Measurements from ENCODE around the gene LMTK2.

The LMTK2 gene

DNA sequence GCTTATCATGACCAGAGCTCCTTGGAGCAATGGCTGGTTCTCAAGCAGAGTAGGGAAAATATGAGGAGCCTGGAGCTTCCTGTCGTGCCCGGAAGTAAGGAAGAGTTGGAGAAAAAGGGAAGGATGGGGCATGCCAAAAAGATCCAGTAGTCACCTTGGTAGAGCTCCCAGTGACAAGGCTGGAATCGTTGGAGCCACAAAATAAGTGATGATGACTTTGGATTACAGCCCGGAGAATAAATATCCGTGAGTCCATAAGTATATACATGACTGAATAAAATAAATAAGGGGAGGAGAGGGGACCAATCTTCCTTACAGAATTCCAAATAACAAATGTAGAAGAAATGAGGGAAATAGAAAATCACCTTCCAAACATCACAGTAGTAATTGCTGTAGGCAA is 29.3 kb downstream of the LMTK2 start:
- in situ Hi-C loops (cut with MboI; ENCODE audit: low sequenced_read_pairs), result no loop called here

DNA sequence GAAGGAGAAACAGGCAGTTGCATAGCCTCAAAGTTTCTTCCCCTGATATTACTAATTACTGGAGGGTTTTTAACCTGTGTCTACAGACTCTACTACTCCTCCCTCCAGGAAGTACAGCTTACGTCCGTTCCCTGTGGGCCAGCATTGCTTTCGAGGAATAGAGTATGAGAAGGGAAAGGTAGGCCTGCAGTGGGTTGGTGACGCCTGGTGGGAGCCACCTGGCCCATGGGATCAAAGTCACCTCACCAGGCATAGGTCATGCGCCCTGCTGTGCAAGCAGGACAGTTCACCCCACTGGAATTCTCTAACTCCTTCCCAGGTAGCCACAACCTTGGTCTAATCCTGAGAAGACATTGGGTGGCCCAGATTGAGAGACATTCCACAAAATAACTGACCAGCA is 29.8 kb downstream of the LMTK2 start:
- in situ Hi-C loops (cut with MboI; ENCODE audit: low sequenced_read_pairs), result no loop called here

DNA sequence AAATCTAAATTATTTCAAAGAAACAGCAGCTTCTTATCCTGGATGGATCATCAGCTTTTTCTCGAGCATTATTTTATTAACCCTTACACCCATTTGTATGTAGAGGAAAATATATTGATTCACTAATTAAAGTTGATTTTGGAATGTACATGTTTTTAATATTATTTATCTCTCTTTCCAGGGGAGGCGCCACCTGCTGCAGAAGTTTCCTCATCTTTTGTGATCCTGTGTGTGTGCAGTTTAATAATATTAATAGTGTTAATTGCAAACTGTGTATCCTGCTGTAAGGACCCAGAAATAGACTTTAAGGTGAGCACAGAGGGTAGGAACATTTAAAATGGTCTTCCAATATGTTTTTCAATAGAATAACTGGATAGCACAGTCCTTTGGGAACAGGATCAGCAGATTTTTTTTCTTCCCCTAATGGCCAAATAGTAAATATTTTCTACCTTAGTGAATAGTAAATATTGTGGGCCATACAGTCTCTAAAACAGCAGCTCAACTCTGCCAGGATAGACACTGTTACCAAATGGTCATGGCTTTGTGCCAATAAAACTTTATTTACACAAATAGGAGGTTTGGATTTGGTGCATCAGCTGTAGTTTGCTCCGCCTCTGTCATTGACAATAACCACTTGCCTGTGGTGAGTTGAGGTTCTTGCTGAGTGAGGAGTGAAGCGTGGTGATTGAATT is 30.6 kb downstream of the LMTK2 start:
- in situ Hi-C loops (cut with MboI; ENCODE audit: low sequenced_read_pairs), result no loop called here

DNA sequence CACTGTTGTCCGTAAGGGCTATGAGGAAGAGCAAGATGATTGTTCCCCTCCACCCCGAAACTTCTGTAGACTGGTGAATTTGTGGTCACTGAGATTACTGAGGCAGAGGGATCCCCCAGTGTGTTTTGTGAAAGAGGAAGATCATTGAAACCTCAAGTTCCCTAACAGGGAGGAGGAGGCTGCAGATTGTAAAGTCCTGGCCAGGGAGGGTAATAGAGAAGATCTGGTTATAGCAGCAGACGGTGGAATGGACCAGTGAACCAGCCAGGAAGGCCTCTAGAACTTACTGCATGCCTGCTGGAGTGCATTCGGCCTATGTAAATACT is 31.1 kb downstream of the LMTK2 start:
- in situ Hi-C loops (cut with MboI; ENCODE audit: low sequenced_read_pairs), result no loop called here

DNA sequence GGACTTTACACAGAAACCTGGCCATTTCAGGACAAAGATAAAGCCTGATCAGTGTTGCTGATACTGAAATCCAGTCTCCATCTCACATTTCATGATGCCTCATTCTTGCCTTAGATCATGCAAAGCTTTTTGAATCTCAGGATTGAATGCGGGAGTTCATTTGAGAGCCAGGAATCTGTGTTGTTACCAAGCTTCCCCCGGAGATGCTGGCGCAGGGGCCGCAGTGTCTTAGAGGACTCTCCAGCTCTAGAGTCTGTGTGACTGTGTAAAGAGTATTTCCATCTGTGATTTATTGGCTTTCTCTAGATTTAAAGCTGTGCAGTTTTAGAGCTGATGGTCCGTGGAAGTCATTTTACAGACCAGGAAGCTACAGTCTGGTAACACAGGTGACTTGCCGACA is 32.0 kb downstream of the LMTK2 start:
- in situ Hi-C loops (cut with MboI; ENCODE audit: low sequenced_read_pairs), result no loop called here

DNA sequence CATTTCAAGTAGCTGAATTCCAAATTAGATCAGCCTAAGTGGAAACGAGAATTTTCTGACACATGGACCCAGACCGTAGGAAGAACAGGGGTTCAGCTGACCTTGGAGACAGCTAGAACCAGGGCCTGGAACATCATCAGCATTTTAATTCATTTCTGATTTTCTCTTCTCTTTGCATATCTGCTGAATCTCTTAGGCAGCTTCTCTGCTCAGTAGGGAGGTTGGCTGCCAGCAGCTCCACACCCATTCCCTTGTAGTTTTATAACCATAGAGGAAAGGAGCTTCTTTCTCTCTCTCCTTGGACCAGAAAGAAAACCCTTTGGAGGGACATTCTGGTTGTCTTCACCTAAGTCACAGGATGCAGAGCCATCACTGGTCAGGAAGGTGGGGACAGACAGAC is 36.0 kb downstream of the LMTK2 start:
- in situ Hi-C loops (cut with MboI; ENCODE audit: low sequenced_read_pairs), result no loop called here

DNA sequence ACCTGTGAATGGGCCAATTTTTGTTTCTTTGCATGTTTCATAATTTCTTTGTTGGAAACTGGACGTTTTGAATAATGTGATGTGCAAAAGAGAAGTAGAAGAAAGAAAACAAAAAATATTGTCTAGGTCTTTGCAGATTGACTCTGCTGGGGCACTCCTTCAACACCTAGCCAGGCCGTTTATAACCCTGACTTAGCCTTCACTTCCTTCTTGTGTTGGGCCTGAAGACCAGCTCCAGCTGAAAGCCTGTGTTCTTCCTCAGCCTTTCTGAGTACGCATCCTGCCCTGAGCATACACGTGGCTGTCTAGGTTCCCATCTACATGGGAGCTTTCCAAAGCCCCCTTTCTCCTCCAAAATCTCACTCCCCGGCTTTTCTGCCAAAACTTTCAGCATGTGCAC is 41.9 kb downstream of the LMTK2 start:
- in situ Hi-C loops (cut with MboI; ENCODE audit: low sequenced_read_pairs), result no loop called here

DNA sequence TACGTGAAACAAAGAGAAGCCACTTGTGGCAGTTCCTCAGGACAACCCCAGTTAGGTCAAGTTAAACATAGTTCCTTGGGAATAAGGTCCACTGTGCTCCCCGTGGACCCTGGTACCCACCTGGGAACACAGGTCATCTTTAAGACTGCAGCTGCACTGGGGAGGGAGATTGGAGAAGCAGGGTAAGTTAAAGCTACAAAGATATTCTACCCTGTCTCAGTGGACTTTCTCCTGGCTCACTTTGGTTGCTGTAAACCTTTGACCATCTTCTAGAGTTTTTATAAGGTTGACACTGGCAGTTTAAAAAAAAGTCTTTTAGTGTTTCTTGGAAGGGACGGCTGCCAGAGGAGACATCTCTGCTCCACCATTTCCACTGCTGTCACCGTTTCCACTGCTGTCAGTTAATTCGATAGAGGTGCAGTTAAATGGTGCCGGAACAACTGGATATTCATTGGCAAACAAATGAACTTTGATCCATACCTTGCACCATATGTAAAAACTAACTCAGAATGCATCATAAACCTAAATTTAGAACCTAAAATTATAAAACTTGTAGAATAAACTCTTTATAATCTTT is 42.5 kb downstream of the LMTK2 start:
- in situ Hi-C loops (cut with MboI; ENCODE audit: low sequenced_read_pairs), result no loop called here

DNA sequence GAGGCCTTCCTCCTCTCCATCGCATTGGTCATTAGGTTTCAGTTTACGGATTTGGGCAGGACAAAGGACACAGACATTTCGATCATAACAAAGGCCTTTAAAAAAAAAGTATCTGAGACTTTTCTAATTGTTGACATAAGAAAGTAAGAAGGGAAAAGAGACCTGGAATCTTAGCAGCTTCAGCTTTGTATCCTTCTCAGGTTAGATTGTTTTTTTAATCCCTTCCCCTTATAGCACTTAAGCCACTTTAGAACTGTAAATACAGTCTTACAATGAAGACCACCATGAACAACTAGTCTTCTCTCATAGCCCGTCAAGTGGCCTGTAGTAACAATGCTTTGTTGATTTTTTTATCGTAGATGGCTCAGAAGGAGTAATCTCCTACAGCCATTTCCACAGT is 45.2 kb downstream of the LMTK2 start:
- in situ Hi-C loops (cut with MboI; ENCODE audit: low sequenced_read_pairs), result loop anchor here (10.0 kb wide), 1 partner anchor 127 kb away; no protein-coding TSS in a partner anchor

DNA sequence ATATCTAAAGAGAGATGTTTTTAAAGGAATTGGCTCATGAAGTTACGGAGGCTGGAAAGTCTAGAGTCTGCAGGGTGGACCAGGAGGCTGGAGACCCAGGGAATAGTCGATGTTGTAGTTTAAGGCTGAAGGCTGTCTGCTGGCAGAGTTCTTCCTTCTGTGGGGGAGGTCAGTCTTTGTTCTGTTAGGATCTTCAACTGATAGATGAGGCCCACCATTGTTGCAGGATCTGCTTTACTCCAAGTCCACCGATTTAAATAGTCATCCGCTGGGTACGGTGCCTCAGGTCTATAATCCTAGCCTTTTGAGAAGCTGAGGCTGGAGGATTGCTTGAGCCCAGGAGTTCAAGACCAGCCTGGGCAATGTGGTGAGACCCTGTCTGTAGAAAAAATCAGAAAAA is 50.0 kb downstream of the LMTK2 start:
- in situ Hi-C loops (cut with MboI; ENCODE audit: low sequenced_read_pairs), result loop anchor here (10.0 kb wide), 1 partner anchor 132 kb away; no protein-coding TSS in a partner anchor

DNA sequence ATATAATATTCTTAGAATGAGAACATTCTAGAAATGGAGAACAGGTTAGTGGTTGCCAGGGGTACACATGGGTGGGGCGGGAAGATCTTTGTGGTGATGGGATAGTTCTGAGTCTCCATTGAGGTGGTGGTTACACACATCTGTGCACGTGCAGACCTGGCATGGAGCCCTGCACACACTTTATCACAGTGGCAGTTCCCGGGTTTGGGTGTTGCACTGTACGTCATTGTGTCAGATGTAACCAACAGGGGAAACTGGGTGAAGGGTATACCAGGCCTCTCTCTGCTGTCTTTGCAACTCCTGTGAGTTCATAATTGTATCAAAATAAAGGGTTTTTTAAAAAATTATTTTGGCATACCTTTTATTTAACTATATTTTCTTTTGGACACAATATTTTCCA is 51.1 kb downstream of the LMTK2 start:
- in situ Hi-C loops (cut with MboI; ENCODE audit: low sequenced_read_pairs), result loop anchor here (10.0 kb wide), 1 partner anchor 133 kb away; no protein-coding TSS in a partner anchor

DNA sequence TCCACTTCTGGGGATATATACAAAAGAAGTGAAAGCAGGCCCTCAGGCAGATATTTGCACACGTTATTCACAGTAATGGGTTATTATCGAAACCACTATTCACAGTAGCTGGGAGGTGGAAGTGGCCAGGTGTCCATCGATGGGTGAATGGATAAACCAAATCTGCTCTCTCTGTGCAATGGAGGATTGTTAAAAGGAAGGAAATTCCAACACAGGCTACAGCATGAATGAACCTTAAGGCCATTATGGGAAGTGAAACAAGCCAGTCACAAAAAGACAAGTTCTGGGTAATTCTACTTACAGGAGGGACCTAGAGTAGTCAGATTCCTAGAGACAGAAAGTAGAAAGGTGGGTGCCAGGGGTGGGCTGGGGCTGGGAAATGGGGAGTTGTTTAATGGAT is 56.1 kb downstream of the LMTK2 start:
- in situ Hi-C loops (cut with MboI; ENCODE audit: low sequenced_read_pairs), result no loop called here

DNA sequence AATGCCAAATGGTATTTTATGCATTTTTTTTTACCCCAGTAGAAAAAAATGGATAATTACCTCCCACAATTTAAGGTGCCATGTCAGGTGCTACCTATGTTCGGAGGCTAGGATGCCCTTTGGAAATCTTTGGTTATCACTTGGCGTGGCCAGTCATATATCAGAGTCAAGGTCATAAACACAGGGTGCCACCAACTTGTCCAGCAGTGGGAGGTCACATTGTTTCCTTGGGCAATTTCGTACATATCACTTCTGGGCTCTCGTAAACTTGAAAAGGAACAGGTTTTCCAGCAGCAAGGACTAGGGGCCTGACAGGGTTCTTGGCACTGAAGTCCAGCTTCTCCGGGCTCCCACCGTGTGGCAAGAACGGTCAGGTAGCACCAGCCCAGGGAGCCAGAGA is 56.6 kb downstream of the LMTK2 start:
- in situ Hi-C loops (cut with MboI; ENCODE audit: low sequenced_read_pairs), result no loop called here

DNA sequence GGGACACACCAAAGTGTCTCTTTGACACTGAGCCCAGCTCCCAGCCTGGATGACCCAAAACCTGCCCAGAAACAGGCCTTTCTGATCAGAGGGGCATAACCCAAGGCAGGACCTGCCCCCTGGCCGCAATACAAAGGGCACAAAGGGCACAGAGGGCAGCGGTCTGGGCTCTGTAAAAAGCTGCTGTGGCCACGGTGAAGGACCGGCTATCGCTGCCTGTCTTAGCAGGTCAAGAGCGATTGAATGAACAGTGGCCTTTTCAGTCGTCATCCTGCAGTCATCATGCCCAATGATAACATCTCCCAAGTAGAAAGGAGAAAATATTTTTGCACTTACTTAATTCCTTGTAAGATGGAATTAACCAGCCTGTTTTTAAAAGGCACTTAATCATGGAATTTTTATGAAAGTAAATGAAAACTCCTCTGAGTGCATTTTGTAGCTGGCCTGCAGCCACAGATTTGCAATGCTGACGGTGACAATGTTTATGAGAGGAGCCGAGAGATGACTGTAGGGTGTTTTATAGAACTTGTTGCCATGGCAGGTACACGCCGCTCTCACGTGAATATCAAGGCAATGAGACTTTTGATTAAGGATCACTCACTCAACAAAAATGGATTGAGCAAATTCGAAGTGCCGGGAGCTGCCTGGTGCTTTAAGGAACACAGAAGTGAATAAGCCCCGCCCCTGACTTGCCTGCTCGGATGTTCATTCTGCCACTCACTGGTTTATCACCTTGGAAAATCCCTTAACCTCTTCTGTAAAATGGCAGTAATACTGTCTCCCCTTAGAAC is 57.2 kb downstream of the LMTK2 start:
- in situ Hi-C loops (cut with MboI; ENCODE audit: low sequenced_read_pairs), result no loop called here

DNA sequence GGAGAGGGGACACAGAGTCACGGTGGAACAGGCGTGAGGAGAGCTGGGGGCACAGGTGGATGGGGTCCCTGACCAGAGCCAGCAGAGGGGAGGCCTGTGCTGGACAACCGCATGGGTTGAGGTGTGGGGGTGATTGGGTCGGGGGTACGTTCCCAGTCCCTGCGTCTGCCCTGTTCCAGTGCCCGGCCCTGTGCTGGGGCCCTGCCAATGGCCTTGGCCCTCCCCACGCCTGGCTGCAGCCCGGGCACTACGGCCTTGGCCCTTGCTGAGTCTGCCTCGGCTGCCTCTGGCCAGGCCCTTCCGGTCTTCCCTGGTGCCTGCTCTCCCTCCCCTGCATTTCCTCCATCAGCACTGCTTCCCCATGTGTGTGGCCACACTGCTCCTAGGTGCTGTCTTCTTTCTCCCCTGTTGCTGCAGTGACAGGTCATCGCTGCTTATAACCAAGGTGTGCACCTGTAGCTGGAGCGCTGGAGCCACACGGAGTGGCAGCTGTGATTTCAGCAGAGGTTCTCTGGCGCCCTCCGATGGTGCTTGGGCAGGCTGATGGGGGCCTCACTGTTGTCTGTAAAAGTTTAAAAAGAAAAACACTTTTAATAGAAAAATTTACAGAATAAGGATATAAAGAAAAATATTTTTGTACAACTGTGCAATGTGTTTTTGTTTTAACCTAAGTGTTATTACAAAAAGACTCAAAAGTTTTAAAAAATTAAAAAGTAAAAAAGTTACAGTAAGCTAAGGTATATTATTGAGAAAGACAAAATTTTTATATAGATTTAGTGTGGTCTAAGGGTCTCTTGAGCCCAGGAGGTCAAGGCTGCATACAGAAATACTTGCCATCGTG is 59.4 kb downstream of the LMTK2 start:
- in situ Hi-C loops (cut with MboI; ENCODE audit: low sequenced_read_pairs), result no loop called here

DNA sequence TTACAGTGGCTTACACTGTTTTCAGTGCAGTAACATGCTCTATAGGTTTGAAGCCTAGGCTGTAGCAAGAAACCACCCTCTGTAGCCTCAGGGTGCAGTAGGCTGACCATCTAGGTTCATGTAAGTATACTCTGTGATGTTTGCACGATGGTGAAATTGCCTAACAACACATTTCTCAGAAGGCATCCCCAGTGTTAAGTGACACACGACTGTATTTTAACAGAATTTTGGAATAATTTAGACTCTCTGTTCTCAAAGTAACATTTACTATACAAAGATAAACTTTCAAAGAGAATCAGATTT is 60.0 kb downstream of the LMTK2 start:
- in situ Hi-C loops (cut with MboI; ENCODE audit: low sequenced_read_pairs), result no loop called here

DNA sequence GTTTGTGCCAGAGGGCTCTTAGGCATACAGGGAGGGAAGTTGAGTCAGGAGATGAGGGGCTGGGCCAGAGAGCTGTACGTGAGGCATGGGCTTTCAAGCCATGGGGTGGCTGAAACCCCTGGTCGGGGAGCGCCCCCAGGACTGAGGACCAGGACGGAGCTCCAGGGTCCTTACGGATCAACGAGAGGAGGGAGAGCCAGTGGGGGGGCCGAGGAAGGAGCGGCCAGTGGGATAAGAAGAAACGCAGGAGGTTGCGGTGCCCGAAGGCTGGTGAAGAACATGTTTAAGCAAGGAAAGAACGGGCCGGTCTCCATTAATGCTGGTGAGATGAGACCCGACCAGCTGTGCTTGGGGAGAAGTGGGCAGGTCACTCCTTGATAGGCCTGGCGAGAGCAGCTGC is 61.0 kb downstream of the LMTK2 start:
- in situ Hi-C loops (cut with MboI; ENCODE audit: low sequenced_read_pairs), result no loop called here

DNA sequence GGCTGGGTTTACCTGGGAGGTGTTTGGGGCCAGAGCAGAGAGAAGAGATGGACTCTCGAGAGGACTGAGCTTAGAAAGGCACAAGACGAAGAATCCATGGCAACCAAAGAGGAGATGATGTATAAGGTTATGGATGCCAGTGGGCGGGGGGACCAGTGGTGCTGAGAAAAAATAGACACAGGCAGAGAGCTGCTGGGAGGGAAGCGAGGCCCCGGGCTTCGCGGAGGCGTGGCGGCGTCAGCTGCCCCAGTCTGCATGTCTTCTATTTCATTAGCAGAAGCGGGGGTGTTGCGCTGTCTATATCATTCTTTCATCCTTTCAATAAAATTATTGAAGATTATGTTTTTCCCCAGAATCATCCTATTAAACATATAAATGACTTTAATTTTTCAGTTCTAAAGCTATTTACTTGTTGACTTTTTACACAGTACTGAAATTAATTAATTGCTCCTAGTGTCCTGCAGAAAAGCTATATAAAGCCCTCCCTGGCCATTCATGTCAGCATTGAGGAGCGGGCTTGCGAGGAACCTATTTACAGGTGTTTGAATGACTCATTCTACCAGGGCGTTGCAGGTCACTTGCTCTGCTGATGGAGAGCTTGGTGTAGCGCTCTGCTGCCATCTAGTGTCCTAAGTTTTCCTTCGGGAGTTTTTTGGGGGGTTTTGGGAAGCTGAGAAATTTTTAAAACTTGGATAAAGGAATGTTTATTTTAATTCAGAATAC is 61.7 kb downstream of the LMTK2 start:
- in situ Hi-C loops (cut with MboI; ENCODE audit: low sequenced_read_pairs), result no loop called here

DNA sequence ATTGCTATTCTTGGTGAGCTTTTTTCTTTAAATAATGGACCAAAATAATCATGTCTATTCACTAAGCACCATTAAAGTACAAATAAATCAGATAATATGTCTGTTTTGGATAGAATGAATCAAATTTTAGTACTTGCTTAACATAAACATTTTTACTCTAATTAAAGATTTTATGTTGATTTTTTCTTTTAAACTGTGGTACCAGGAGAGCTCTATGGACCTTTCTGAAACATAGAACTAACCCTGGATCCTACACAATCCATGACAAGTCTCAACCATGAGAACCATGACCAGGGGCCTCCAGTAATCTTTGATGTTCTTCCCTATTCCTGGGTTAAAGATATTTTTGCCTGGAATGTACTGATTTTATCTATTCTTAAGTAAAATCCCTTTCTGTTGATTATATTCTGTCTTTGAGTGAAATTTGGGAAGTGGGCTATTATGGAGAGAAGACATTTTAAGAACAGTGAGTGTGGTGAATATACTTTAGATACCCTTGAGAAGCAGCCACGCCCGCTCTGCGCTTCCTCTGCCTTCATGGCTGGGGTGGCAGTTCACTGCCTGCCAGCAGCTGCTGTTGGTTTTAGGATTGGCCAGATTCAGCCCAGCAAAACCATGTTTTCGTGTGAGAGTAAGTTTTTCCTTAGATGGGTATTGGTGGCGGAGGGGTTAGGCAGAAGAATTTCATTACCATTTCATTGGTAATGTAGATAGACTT is 62.4 kb downstream of the LMTK2 start:
- in situ Hi-C loops (cut with MboI; ENCODE audit: low sequenced_read_pairs), result no loop called here

DNA sequence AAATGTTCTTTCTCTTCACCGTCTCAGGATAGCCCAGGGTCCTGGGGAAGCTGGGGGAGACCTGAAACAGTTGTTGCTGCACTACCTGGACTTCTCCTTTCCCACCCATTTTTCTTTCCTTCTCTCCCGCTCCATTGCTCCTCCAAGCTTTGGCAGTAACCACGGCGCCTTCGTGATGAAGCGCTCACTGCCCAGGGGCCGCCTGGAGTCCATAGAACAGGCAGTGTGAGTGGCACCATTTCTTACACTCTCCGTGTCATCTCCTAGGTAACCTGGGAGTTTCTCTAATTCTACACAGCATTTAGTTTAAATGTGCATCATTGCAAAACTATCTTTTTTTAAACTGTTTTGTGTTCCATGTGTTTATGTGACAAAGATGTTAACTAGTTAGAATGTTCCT is 64.3 kb downstream of the LMTK2 start:
- in situ Hi-C loops (cut with MboI; ENCODE audit: low sequenced_read_pairs), result no loop called here
